Lower leg skin (tissue), 4 donors: ENCODE data around the gene SH3GLB1. TPM values are rescaled to one million over a fixed set of nuclear protein-coding genes. Genes with fewer than 3 reads are reported as not detected.

Experiments used
- DNase-seq, 2 donors: peaks; one replicate each; pipeline ENCODE4 v3.0.0-alpha.2; 2019; ENCODE audit warnings: low spot score in 2 of 2
- H3K4me3 ChIP-seq: fragments of 200-600 bp; sonication (generic); 2 replicates; pipeline ENCODE4 v1.5.1; 2017; ENCODE audit warnings: mild to moderate bottlenecking, low read depth; ENCODE audit not compliant: poor library complexity, severe bottlenecking
- POLR2A ChIP-seq, 2 donors: fragments of 450-650 bp; IDR thresholded peaks; one replicate each; pipeline ENCODE4 v1.6.1; 2016 to 2017; ENCODE audit warnings: antibody characterized with exemption in 2 of 2, mild to moderate bottlenecking in 1 of 2, moderate library complexity in 1 of 2
- WGBS, 2 donors: methylation state at CpG; one replicate each; pipeline ENCODE4 v1.1.5; 2018; 5-methylcytosine and 5-hydroxymethylcytosine counted together
- intact Hi-C: fragments of 100-400 bp; cut with DNase I; formaldehyde crosslinking; loops from one replicate; pipeline ENCODE4 v1.15.0; 2023; ENCODE audit warnings: low total_unique reads
- total RNA-seq, 4 donors: library from RNA; depleted of rRNA; stranded (reverse); fragments of >200 nt; gene quantifications; one replicate each; pipeline ENCODE4 v1.1.0, GENCODE V29; 2016
- TF ChIP-seq, protein P1 (sequence below), 3 donors: fragments of 450-650 bp; IDR thresholded peaks; one replicate each; pipeline ENCODE4 v1.5.1; 2016; ENCODE audit warnings: antibody characterized with exemption in 3 of 3, mild to moderate bottlenecking in 3 of 3, moderate library complexity in 2 of 3

SH3GLB1 gene
- total RNA-seq, 4 donors from 2014 or later: 37.1 to 58.1 (median 42.3) TPM

GRCh38 chr1:86750530-86750929, 46.2 kb downstream of the SH3GLB1 start:
- TF ChIP-seq POLR2A (IDR thresholded peaks at IDR 0.05): no peak
- TF ChIP-seq, protein P1, sequence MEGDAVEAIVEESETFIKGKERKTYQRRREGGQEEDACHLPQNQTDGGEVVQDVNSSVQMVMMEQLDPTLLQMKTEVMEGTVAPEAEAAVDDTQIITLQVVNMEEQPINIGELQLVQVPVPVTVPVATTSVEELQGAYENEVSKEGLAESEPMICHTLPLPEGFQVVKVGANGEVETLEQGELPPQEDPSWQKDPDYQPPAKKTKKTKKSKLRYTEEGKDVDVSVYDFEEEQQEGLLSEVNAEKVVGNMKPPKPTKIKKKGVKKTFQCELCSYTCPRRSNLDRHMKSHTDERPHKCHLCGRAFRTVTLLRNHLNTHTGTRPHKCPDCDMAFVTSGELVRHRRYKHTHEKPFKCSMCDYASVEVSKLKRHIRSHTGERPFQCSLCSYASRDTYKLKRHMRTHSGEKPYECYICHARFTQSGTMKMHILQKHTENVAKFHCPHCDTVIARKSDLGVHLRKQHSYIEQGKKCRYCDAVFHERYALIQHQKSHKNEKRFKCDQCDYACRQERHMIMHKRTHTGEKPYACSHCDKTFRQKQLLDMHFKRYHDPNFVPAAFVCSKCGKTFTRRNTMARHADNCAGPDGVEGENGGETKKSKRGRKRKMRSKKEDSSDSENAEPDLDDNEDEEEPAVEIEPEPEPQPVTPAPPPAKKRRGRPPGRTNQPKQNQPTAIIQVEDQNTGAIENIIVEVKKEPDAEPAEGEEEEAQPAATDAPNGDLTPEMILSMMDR (IDR thresholded peaks at IDR 0.05): no peak
- H3K4me3 ChIP-seq: no peak overlapping the region
- intact Hi-C loops: no loop called here
- no peak for DNase-seq
- WGBS, 2 donors: 79 to 81% methylated on average over 5 of the region's 5 CpGs

GRCh38 chr1:86751923-86752322, 47.5 kb downstream of the SH3GLB1 start:
- H3K4me3 ChIP-seq: no peak overlapping the region
- WGBS, 2 donors: 46 to 60% methylated on average over 6 of the region's 6 CpGs
- DNase-seq: no peak
- no peak for TF ChIP-seq POLR2A (IDR thresholded peaks at IDR 0.05)
- TF ChIP-seq, protein P1 (IDR thresholded peaks at IDR 0.05): no peak
- intact Hi-C loops: no loop called here

DNA sequence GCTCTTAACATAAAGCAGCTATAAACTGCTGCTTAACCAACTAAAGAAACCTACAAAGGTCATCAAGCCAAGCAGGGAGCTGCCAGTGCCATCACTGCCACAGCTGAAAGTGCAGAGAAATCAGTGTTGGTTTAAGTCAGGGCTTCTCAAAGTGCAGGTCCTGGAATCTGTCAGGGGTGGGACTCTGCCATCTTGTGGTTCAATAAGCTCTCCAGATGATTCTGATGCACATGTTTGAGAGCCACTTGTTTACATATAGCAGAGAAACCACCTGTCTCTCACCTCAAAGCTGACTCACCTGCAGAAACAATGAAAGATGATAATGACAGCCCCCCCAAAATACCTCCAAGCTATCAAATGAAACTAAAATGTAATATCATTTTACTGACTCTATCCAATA, 49.3 kb downstream of the SH3GLB1 start:
- H3K4me3 ChIP-seq: no peak overlapping the region
- DNase-seq: no peak
- intact Hi-C loops: no loop called here
- no peak for TF ChIP-seq POLR2A (IDR thresholded peaks at IDR 0.05)
- TF ChIP-seq, protein P1 (IDR thresholded peaks at IDR 0.05): no peak

DNA sequence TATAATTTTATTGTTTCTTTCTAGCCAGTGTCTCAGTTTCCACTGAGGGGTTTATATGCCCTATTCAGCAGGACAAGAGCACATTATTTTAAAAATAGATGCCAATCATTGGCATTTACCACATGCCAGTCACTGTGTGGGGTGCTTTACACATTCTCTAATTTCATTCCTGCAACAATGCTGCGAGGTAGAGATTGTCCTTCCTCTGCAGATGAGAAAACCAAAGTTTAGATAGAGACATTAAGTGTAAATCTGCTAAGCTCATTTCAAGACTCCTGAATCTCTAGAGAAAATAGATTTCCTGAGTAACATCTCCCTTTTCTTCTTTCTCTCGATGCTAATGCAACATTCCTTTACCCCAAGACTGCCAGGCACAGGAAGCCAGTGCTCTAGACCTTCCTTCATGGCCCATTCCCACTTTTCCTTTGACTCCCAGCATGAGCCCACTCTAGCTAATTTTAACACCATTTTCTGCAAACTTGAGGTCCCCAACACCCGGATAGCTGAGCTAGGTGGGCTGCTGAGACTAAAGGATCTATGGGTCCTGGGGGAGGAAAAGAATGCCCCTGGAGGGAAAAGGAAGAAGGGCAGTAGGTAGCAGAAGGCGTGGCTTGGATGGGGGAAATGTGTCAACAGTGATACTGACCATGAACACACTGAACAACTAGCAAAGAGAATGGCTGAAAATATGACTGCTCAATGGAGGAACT, 50.0 kb downstream of the SH3GLB1 start:
- no peak for DNase-seq
- TF ChIP-seq, protein P1 (IDR thresholded peaks at IDR 0.05): no peak
- TF ChIP-seq POLR2A (IDR thresholded peaks at IDR 0.05): no peak
- intact Hi-C loops: no loop called here
- 68 to 73% methylated on average over 4 of the region's 4 CpGs for WGBS, 2 donors
- no peak overlapping the region for H3K4me3 ChIP-seq

DNA sequence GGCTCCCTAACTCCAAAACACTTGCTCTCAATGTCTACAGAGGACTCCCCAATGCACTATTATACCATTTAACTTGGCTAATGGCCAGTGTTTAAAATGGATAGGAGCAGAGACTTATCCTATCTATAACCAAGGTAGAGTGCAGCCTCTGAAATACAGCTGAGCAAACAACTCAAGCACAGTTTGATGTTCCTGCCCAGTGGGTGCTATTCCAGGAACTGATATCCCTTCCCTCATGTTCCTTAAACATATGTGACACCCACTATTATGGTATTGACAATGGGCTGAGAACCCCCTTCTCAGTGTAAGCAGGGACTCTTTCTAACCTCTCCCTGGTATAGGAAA, 51.7 kb downstream of the SH3GLB1 start:
- intact Hi-C loops: no loop called here
- H3K4me3 ChIP-seq: no peak overlapping the region
- TF ChIP-seq POLR2A (IDR thresholded peaks at IDR 0.05): no peak
- TF ChIP-seq, protein P1 (IDR thresholded peaks at IDR 0.05): no peak
- no peak for DNase-seq
